Ovary (tissue), 9 donors: Measurements from ENCODE around the gene SHB. TPM values are rescaled to one million over a fixed set of nuclear protein-coding genes. Genes with fewer than 3 reads are reported as not detected.

ENCODE experiments used
- DNase-seq, 5 donors: peaks; one replicate each; pipeline ENCODE4 v3.0.0-alpha.2; 2019 to 2020
- H3K27ac ChIP-seq, 2 donors: fragments of 200-600 bp; one replicate each; pipeline versions ENCODE4 v1.5.1 to v1.8.0; 2019 to 2022
- H3K27me3 ChIP-seq: fragments of 200-600 bp; one replicate; pipeline ENCODE4 v1.8.0; 2022
- H3K36me3 ChIP-seq: fragments of 200-600 bp; sonication (generic); one replicate; pipeline ENCODE4 v1.5.1; 2019
- H3K4me1 ChIP-seq: one replicate; pipeline ENCODE4 v1.8.1; 2013; ENCODE audit warnings: mild to moderate bottlenecking, moderate library complexity; ENCODE audit not compliant: insufficient read depth
- H3K4me3 ChIP-seq: fragments of 200-600 bp; sonication (generic); one replicate; pipeline ENCODE4 v1.5.1; 2017
- H3K9me3 ChIP-seq, 2 donors: fragments of 200-600 bp in 1 of 2; sonication (generic) in 1 of 2; one replicate each; pipeline versions ENCODE4 v1.5.1 to v1.8.1; 2013 to 2019; ENCODE audit warnings: mild to moderate bottlenecking in 1 of 2, moderate library complexity in 1 of 2
- CTCF ChIP-seq, 3 donors: fragments of 450-650 bp in 2 of 3; fragments of 200-600 bp in 1 of 3; IDR thresholded peaks; one replicate each; pipeline versions ENCODE4 v1.5.1 to v1.8.0; 2016 to 2022; ENCODE audit warnings: antibody characterized with exemption in 3 of 3, mild to moderate bottlenecking in 1 of 3
- EP300 ChIP-seq: sonication (generic); formaldehyde crosslinking; IDR thresholded peaks from one replicate; pipeline ENCODE4 v1.6.1; 2017; ENCODE audit warnings: antibody characterized with exemption
- POLR2A ChIP-seq: fragments of 450-650 bp; IDR thresholded peaks from one replicate; pipeline ENCODE4 v1.6.1; 2017; ENCODE audit warnings: antibody characterized with exemption, mild to moderate bottlenecking, moderate library complexity
- WGBS, 3 donors: extraction: QIAGEN DNeasy Blood & Tissue Kit in 1 of 3; methylation state at CpG; one replicate each; pipeline versions ENCODE4 v1.1.5 to v1.1.7; 2013 to 2017; 5-methylcytosine and 5-hydroxymethylcytosine counted together
- intact Hi-C, 4 donors: fragments of 100-400 bp; cut with DNase I; formaldehyde crosslinking; loops; one replicate each; pipeline versions ENCODE4 v1.11.0 to v1.15.1; 2022 to 2023
- polyA plus RNA-seq, 2 donors: library from polyadenylated mRNA; stranded (reverse); fragments of 200-250 nt in 1 of 2; fragments of 350-450 nt in 1 of 2; fragmentation: Illumina TruSeq in 1 of 2; extraction: RNeasy Lipid Tissue Mini Kit (QIAGEN cat#74804) in 1 of 2; gene quantifications; one replicate each; pipeline ENCODE4 v1.2.3, GENCODE V29; 2013 to 2014
- total RNA-seq, 7 donors: library from RNA; depleted of rRNA in 2 of 7; stranded (reverse); fragments of >200 nt in 2 of 7; fragmentation: NEBNext Ultra II Directional in 3 of 7; extraction: Animal tissue kit (Norgen Biotek cat#: 25700) in 3 of 7; gene quantifications; one replicate each; pipeline versions ENCODE4 v1.1.0 to v1.2.4, GENCODE V29; 2016 to 2023
- donor health status: DM: no; HTN: no; CAD: no; lungs with moderate emphysema.
- donor health status: DM: no; HTN: no; CAD: no.
- donor health status: Bipolar disorder and iron deficiency.
- donor health status: DM: yes; HTN: yes; CAD: no.
- donor health status: DM: no; HTN: no; CAD: no.
- donor health status: DM: yes; HTN: yes; CAD: no.

SHB gene
- total and polyA plus RNA-seq, 9 donors: 3.5 to 23.8 (median 9.0) TPM

DNA sequence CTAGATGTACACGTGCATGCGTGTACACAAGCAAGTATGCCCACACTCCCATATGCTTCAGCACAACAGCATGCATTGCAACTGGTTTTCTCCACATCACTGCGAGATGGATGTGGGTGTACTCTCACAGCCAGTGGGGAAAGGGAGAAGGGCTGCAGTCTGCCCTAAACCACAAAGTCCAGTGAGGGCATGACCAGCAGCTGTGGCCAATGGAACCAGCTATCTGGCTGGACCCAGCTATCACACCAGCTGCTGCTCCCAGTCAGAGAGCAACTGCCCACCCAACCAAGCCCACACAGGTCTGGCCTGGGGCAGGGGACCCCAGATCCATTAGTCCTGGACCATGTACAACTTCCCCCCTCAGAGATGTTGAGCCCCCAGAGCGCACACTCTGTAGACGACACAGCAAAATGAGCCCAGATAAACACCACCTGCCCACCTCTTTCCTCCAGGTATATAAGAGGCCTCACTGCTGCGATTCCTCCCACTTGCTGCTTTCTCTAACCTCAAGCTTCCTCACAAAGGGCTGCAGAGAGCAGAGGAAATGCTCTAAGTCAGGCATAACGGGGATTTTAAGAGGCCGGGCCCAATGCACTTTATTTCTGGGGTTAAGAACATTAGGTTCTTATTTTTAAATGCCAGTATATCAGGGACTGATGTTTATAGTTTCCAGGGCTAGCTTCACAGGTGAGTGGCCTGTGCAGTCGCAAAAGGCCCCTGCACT lies 39.0 kb downstream of the SHB start:
- no peak for TF ChIP-seq CTCF (IDR thresholded peaks at IDR 0.05)
- TF ChIP-seq EP300: no peak
- no peak for TF ChIP-seq POLR2A
- Histone ChIP-seq H3K9me3 (no peaks in the 10 kb centered on the region), H3K36me3 (no peaks in the 10 kb centered on the region), H3K27me3 (no peaks in the 10 kb centered on the region), H3K4me1 (peaks cover 8% of the 10 kb centered on the region), H3K4me3 (no peak overlapping the region), H3K27ac (no peak overlapping the region)
- no peak for DNase-seq
- intact Hi-C loops: loop anchor here in 1 of 4 donors (10.0 kb wide), 1 partner anchor 55 kb away; no protein-coding TSS in a partner anchor
- 92 to 96% (median 92%) methylated on average over 9 of the region's 9 CpGs for WGBS, 3 donors

GRCh38 chr9:38027714-38028113 lies 41.3 kb downstream of the SHB start:
- Histone ChIP-seq H3K36me3 (no peaks in the 10 kb centered on the region), H3K9me3 (no peaks in the 10 kb centered on the region), H3K27ac (no peak overlapping the region), H3K4me3 (no peak overlapping the region), H3K27me3 (no peaks in the 10 kb centered on the region), H3K4me1 (peaks cover 12% of the 10 kb centered on the region)
- no peak for DNase-seq
- TF ChIP-seq POLR2A: no peak
- no peak for TF ChIP-seq EP300
- no peak for TF ChIP-seq CTCF (IDR thresholded peaks at IDR 0.05)
- WGBS, 3 donors: 90 to 96% (median 91%) methylated on average over 6 of the region's 6 CpGs
- intact Hi-C loops: loop anchor here in 1 of 4 donors (10.0 kb wide), 1 partner anchor 57 kb away; no protein-coding TSS in a partner anchor

- no peaks in the 10 kb centered on the region for H3K27me3 ChIP-seq
- no peak overlapping the region for H3K4me3 ChIP-seq
- peaks cover 12% of the 10 kb centered on the region for H3K4me1 ChIP-seq
- no peak for DNase-seq
- intact Hi-C loops: loop anchor here in 1 of 4 donors (10.0 kb wide), 1 partner anchor 58 kb away; no protein-coding TSS in a partner anchor
- WGBS, 3 donors: 82 to 86% (median 82%) methylated on average over 6 of the region's 6 CpGs
- peak overlapping the region in 1 of 2 donors; percentile 48 for H3K27ac ChIP-seq
- no peaks in the 10 kb centered on the region for H3K9me3 ChIP-seq
- no peaks in the 10 kb centered on the region for H3K36me3 ChIP-seq
- TF ChIP-seq CTCF (IDR thresholded peaks at IDR 0.05) (no peak), EP300 (no peak), POLR2A (no peak)
Observed at GRCh38 chr9:38026840-38027527, 42.0 kb downstream of the SHB start.

DNA sequence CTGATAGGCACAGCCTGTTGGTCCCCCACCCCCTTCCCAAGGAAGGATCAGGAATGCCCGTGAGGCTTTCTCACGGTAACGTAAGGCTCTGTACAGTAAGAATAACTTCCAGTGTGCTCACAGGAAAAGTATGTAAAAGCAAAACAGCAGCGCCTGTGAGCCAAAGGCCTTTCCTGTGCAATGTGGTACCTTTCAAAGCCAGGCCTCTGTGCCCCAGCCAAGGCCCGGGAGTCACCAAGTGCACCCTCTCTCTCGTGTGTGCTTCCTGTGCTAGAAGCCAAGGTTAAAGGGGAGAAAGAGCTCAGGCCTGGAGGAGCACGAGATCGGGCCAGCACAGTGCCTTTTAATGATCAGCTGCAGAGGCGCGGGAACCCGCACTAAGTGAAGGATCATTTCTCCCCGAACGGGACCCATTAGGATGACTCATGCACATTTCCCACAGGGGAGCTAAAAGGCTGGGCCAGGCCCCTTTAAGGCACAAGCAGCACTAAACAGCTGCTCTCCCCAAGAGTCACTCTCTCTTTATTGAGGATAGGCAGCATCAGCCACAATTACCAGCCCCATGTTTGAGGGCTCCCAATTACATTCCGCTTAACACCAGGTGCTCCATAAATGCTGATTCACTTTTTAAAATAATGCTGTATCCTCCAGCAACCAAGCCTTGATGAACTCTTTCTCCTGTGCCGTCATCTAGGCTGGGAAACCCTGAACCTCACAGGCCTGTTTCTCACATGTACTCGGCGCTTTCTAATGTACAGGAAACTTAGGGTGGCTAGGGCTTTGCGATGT lies 42.8 kb downstream of the SHB start:
- no peaks in the 10 kb centered on the region for H3K36me3 ChIP-seq
- H3K27ac ChIP-seq: peak overlapping the region in 1 of 2 donors; percentile 48
- peaks cover 12% of the 10 kb centered on the region for H3K4me1 ChIP-seq
- TF ChIP-seq POLR2A: no peak
- no peak for TF ChIP-seq CTCF (IDR thresholded peaks at IDR 0.05)
- no peak for TF ChIP-seq EP300
- intact Hi-C loops: loop anchor here in 1 of 4 donors (10.0 kb wide), 1 partner anchor 59 kb away; no protein-coding TSS in a partner anchor
- H3K4me3 ChIP-seq: no peak overlapping the region
- H3K27me3 ChIP-seq: no peaks in the 10 kb centered on the region
- H3K9me3 ChIP-seq: no peaks in the 10 kb centered on the region
- 22 to 25% (median 23%) methylated on average over 18 of the region's 18 CpGs for WGBS, 3 donors
- DNase-seq: peak; percentile 38 to 68 (median 57)
